ENCODE data around the gene BAHD1. TPM values are rescaled to one million over a fixed set of nuclear protein-coding genes. Genes with fewer than 3 reads are reported as not detected.

The BAHD1 gene
- total and polyA plus RNA-seq, 2 donors (not counting 3 experiments of a cell fraction or from before 2014, with no cell fraction given) = 6.3 to 19.1 TPM

DNA sequence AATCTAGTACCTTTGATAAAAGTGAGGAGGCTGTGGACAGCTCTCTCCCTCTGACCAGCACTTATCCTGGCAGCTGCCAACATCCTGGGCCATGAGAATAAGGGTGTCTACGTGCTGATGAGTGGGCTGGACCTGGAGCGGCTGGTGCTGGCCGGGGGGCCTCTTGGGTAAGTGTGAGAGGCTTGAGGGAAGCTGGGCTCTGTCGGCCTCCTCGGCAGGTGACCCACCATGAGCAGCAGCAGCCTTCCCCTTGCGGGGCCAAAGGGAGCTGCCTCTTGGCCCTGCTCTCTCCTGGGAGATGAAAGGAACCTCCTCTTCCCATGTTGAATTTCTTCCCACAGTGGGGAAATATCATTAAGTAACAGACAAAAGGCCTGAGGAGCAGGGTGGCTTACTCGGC, 25.9 kb upstream of the BAHD1 start:
- Histone ChIP-seq H3K27me3 (ENCODE audit: control insufficient read depth in 2 of 2, insufficient read depth in 2 of 2, low read length in 2 of 2) (no peaks in the 10 kb centered on the region), H3K9me1 (replicated peaks; ENCODE audit: control insufficient read depth, extremely low read depth, insufficient read depth, low read length) (no peaks in the 10 kb centered on the region), H3K4me1 (ENCODE audit: control insufficient read depth, extremely low read depth, insufficient read depth, low read length) (no peaks in the 10 kb centered on the region), H3K9ac (replicated peaks; ENCODE audit: extremely low read depth, insufficient read depth, low read length) (no peak overlapping the region), H3K4me3 (replicated peaks in 1 of 3; ENCODE audit: insufficient read depth in 1 of 3, low read depth in 1 of 3, low read length in 3 of 3) (no peak overlapping the region), H3K79me2 (ENCODE audit: control insufficient read depth, insufficient read depth, low read length) (no peaks in the 10 kb centered on the region), H4K20me1 (replicated peaks; ENCODE audit: control insufficient read depth, extremely low read depth, insufficient read depth, low read length) (no peaks in the 10 kb centered on the region), H3K9me3 (replicated peaks; ENCODE audit: control insufficient read depth, insufficient read depth, low read length) (no peaks in the 10 kb centered on the region), H3K36me3 (ENCODE audit: control insufficient read depth in 2 of 2, extremely low read depth in 1 of 2, insufficient read depth in 2 of 2, low read length in 2 of 2) (peaks cover 21 to 50% of the 10 kb centered on the region in 2 experiments), H2AFZ (ENCODE audit: low read depth, low read length) (no peak overlapping the region), H3K27ac (ENCODE audit: insufficient read depth, low read depth, low read length) (no peak overlapping the region), H3K4me2 (ENCODE audit: insufficient read depth, low read length) (no peak overlapping the region)
- intact Hi-C loops (cut with micrococcal nuclease) (no loop called here), dilution Hi-C loops (cut with MboI; ENCODE audit: extremely low pct_ligation_motif_present, low sequenced_read_pairs) (no loop called here)
- BruUV-seq (replicated peaks) = no TSS peak
- ChIA-PET CTCF (interaction anchor here (1.0 to 1.7 kb wide), 5 partner anchors 9 to 136 kb away, joined by 3 to 7 read pairs (median 4); partner anchors contain the start of gene IVD), POLR2A (no interaction called here)
- FAIRE-seq (no peak), DNase-seq (ENCODE audit: low read depth, low spot score) (no peak)
- TF ChIP-seq EZH2 (IDR thresholded peaks at IDR 0.05; ENCODE audit: borderline replicate concordance, low read depth, low read length, severe bottlenecking) = no peak
- no peak for TF ChIP-seq MYC (IDR thresholded peaks at IDR 0.05; ENCODE audit: low read depth, low read length)
- TF ChIP-seq POLR2A (IDR thresholded peaks at IDR 0.05; ENCODE audit: low read depth, low read length) = no peak
- TF ChIP-seq, protein P1, sequence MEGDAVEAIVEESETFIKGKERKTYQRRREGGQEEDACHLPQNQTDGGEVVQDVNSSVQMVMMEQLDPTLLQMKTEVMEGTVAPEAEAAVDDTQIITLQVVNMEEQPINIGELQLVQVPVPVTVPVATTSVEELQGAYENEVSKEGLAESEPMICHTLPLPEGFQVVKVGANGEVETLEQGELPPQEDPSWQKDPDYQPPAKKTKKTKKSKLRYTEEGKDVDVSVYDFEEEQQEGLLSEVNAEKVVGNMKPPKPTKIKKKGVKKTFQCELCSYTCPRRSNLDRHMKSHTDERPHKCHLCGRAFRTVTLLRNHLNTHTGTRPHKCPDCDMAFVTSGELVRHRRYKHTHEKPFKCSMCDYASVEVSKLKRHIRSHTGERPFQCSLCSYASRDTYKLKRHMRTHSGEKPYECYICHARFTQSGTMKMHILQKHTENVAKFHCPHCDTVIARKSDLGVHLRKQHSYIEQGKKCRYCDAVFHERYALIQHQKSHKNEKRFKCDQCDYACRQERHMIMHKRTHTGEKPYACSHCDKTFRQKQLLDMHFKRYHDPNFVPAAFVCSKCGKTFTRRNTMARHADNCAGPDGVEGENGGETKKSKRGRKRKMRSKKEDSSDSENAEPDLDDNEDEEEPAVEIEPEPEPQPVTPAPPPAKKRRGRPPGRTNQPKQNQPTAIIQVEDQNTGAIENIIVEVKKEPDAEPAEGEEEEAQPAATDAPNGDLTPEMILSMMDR (IDR thresholded peaks at IDR 0.05; ENCODE audit: extremely low read depth in 1 of 2, insufficient read depth in 1 of 2, low read depth in 1 of 2, low read length in 2 of 2) = no peak
- TF ChIP-seq JUN (IDR thresholded peaks at IDR 0.05; ENCODE audit: borderline replicate concordance, insufficient read depth, insufficient read length, low read depth) = no peak
- TF ChIP-seq FOS (IDR thresholded peaks at IDR 0.05; ENCODE audit: borderline replicate concordance, insufficient read depth, low read length) = no peak

DNA sequence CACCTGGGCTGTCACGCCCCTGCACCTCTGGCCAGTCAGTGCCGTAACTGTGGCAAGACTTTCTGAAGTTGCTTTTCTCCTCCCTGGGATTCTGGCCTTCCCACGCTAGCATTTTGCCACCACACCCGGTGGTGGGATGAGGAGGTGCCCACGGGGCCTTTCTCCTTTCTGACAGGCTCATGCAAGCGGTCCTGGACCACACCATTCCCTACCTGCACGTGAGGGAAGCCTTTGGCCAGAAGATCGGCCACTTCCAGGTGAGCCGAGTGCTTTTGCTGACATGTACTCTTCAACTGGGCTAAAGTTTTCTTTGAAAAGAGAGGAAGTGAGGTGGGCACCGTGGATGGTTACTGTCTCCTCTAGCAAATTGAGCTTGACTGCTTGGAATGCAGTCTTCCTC, 25.5 kb upstream of the BAHD1 start:
- Histone ChIP-seq H3K4me2 (ENCODE audit: insufficient read depth, low read length) (no peak overlapping the region), H3K4me3 (replicated peaks in 1 of 3; ENCODE audit: insufficient read depth in 1 of 3, low read depth in 1 of 3, low read length in 3 of 3) (no peak overlapping the region), H3K4me1 (ENCODE audit: control insufficient read depth, extremely low read depth, insufficient read depth, low read length) (no peaks in the 10 kb centered on the region), H3K27me3 (ENCODE audit: control insufficient read depth in 2 of 2, insufficient read depth in 2 of 2, low read length in 2 of 2) (no peaks in the 10 kb centered on the region), H3K36me3 (ENCODE audit: control insufficient read depth in 2 of 2, extremely low read depth in 1 of 2, insufficient read depth in 2 of 2, low read length in 2 of 2) (peaks cover 21 to 48% of the 10 kb centered on the region in 2 experiments), H3K9ac (replicated peaks; ENCODE audit: extremely low read depth, insufficient read depth, low read length) (no peak overlapping the region), H3K9me1 (replicated peaks; ENCODE audit: control insufficient read depth, extremely low read depth, insufficient read depth, low read length) (no peaks in the 10 kb centered on the region), H3K79me2 (ENCODE audit: control insufficient read depth, insufficient read depth, low read length) (no peaks in the 10 kb centered on the region), H3K9me3 (replicated peaks; ENCODE audit: control insufficient read depth, insufficient read depth, low read length) (no peaks in the 10 kb centered on the region), H2AFZ (ENCODE audit: low read depth, low read length) (no peak overlapping the region), H3K27ac (ENCODE audit: insufficient read depth, low read depth, low read length) (no peak overlapping the region), H4K20me1 (replicated peaks; ENCODE audit: control insufficient read depth, extremely low read depth, insufficient read depth, low read length) (no peaks in the 10 kb centered on the region)
- no TSS peak for BruUV-seq (replicated peaks)
- no peak for TF ChIP-seq EZH2 (IDR thresholded peaks at IDR 0.05; ENCODE audit: borderline replicate concordance, low read depth, low read length, severe bottlenecking)
- no peak for TF ChIP-seq FOS (IDR thresholded peaks at IDR 0.05; ENCODE audit: borderline replicate concordance, insufficient read depth, low read length)
- no peak for TF ChIP-seq POLR2AphosphoS5 (IDR thresholded peaks at IDR 0.05; ENCODE audit: insufficient read depth, low read depth, low read length)
- TF ChIP-seq, protein P2, sequence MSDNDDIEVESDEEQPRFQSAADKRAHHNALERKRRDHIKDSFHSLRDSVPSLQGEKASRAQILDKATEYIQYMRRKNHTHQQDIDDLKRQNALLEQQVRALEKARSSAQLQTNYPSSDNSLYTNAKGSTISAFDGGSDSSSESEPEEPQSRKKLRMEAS (IDR thresholded peaks at IDR 0.05; ENCODE audit: insufficient read depth, insufficient read length) = no peak
- TF ChIP-seq MYC (IDR thresholded peaks at IDR 0.05; ENCODE audit: low read depth, low read length) = no peak
- no peak for TF ChIP-seq POLR2A (IDR thresholded peaks at IDR 0.05; ENCODE audit: low read depth, low read length)
- no peak for TF ChIP-seq GATA2 (IDR thresholded peaks at IDR 0.05; ENCODE audit: insufficient read depth, insufficient read length, low read depth, low read length)
- no peak for TF ChIP-seq JUN (IDR thresholded peaks at IDR 0.05; ENCODE audit: borderline replicate concordance, insufficient read depth, insufficient read length, low read depth)
- TF ChIP-seq, protein P1 (IDR thresholded peaks at IDR 0.05; ENCODE audit: extremely low read depth in 1 of 2, insufficient read depth in 1 of 2, low read depth in 1 of 2, low read length in 2 of 2) = no peak
- FAIRE-seq (no peak), DNase-seq (ENCODE audit: low read depth, low spot score) (no peak)
- CTCF ChIA-PET = interaction anchor here (1.2 to 1.7 kb wide), 3 partner anchors 9 to 71 kb away, joined by 3 to 7 read pairs (median 4); partner anchors contain the start of gene IVD
- POLR2A ChIA-PET = no interaction called here
- intact Hi-C loops (cut with micrococcal nuclease) = no loop called here
- dilution Hi-C loops (cut with MboI; ENCODE audit: extremely low pct_ligation_motif_present, low sequenced_read_pairs) = no loop called here
